Bone marrow (tissue), 2 donors: ENCODE measurements around the gene ZNF593OS.

Experiments used
- DNase-seq, 2 donors: peaks; one replicate each; lab custom pipeline; 2025; lab: John Stamatoyannopoulos, UW

Gene ZNF593OS

DNA sequence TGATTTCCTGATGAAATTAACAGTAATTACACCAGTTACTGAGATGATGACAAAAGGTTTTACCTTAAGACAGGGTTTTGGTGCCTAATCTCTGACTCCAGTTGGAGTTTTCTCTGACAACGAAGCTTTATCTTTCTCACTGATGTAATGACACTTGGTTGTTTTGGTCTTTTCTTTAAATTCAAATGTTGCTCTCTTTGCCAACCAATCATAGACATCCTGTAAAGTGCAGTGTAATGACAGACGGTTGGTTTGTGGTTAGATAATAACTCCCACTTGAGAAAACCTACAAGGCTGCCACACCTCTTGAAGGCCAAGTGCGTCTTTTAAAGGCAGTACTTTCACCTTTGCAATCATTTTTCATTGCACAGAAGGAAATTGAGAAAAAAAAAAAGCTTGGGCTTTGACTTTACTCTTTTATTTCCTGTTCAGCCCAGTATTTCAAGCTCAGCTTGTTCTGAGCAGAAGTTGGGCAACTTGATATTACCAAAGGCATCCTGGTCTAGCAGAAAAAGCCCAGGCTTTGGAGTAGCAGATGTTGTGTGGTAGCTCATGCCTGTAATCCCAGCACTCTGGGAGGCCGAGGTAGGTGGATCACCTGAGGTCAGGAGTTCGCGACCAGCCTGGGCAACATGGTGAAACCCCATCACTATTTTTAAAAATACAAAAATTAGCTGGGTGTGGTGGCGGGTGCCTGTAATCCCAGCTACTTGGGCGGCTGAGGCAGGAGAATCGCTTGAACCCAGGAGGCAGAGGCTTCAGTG is 45.1 kb downstream of the ZNF593OS start:
- peak in 1 of 2 donors; percentile 66 for DNase-seq

DNA sequence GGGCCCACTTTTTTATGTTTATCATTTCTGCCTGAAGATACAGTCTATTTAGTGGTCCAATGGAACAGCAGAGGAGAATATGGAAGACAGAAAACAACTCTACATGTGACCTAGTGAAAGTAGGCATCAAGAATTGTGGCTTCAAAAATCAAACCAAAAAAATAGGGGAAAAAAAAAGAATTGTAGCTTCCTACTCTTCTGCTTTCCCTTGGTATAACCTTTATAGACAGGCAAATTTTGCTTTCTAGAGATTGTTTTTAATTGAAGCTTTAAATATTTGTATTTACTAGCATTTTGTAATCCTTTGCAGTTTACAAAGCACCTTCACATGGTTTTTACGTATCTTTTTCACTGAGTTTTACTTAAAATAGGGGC is 45.7 kb downstream of the ZNF593OS start:
- DNase-seq = no peak

- no peak for DNase-seq
Measured at GRCh38 chr1:26125382-26125781, 46.2 kb downstream of the ZNF593OS start.

- DNase-seq = no peak
Measured at GRCh38 chr1:26124418-26125331, 47.0 kb downstream of the ZNF593OS start.

DNA sequence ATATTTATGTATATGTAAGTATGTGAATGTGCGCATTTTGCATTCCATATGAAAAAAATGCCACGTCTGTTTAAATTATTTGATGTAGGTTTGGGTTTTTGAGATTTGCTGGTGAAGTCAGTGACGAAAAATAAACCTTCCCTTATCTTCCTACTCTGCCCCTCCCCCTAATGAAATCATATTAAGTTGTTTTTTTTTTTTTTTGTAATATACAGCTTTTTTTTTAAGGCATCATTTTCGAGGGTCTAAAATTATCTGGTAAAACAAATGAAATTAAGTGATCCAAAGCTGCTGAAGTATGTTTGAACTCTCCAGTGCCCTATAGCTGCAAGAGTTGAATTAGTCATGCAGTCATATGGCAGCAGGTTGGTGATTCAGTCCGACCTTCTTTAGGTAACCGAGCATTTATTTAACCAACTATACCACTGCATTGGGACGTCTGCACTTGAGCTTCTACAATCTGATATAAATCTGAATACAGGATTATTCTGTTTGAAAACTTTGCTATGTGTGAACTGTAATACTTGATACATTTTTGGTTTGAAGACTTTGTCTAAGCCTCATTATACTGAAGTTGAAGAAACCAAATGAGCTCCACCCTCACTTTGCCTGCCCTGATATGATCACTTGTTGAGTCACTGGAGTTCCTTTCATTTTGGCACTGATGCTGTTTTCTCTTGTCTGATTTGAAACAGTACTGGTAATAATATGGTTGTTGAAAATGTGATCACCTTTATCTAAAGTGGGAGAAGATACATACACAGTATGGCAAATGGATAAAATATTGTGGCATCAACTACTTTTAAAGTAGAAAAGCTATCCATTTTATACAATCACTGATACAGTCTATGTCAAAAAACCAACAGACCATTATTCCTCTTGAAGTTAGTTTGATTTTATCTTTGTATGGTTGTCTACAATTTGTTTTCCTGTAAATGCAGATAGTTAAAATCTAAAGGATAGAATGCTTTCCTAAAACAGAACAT is 48.4 kb downstream of the ZNF593OS start:
- DNase-seq = peak in 1 of 2 donors; percentile 61

- no peak for DNase-seq
Measured at GRCh38 chr1:26121854-26122773, 49.5 kb downstream of the ZNF593OS start.

- DNase-seq = peak in 1 of 2 donors; percentile 38
Measured at GRCh38 chr1:26119892-26120608, 51.6 kb downstream of the ZNF593OS start.
